Activated naive CD8-positive, alpha-beta T cell (primary cell): ENCODE results near the gene CP.
"Not testable (repeated sequence)": the region's sequence is repeated elsewhere in the genome, so short reads cannot be mapped to it uniquely, and the experiment has no call there.

Experiments used
- H3K27ac Mint-ChIP-seq: one replicate; pipeline ENCODE4 v1.8.0; 2021; ENCODE audit warnings: mixed read lengths
- H3K27me3 Mint-ChIP-seq: one replicate; pipeline ENCODE4 v1.8.0; 2021; ENCODE audit warnings: mixed read lengths
- H3K36me3 Mint-ChIP-seq: one replicate; pipeline ENCODE4 v1.8.0; 2021; ENCODE audit warnings: mixed read lengths
- H3K4me1 Mint-ChIP-seq: one replicate; pipeline ENCODE4 v1.8.0; 2021; ENCODE audit warnings: low read depth, mixed read lengths
- H3K4me3 Mint-ChIP-seq: one replicate; pipeline ENCODE4 v1.8.0; 2021; ENCODE audit warnings: mild to moderate bottlenecking, mixed read lengths
- H3K9me3 Mint-ChIP-seq: one replicate; pipeline ENCODE4 v1.8.0; 2021; ENCODE audit warnings: low read depth, mixed read lengths

The CP gene

DNA sequence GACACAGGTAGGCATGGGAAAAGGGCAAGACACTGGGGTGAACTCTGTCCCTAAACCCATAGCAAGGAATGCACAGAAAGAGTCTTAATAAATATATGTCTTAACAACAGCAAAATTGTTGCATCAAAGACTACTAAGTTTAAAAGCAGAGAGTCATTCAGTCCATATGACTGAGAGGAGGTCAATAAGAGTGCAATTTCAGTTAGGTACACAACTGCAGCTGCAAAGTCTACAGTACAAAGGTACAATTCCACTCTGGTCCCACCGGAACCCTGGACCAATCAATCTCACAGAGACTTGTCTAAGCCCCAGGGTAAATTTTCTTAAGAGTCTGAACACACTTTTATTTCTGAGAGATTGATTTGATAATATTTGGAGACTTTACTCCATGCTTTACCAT lies 6.9 kb downstream of the CP start:
- no peaks in the 10 kb centered on the region for H3K36me3 Mint-ChIP-seq
- H3K4me3 Mint-ChIP-seq: no peak overlapping the region
- H3K9me3 Mint-ChIP-seq: no peaks in the 10 kb centered on the region
- H3K4me1 Mint-ChIP-seq: no peaks in the 10 kb centered on the region
- H3K27ac Mint-ChIP-seq: no peak overlapping the region
- peaks cover 4% of the 10 kb centered on the region for H3K27me3 Mint-ChIP-seq

DNA sequence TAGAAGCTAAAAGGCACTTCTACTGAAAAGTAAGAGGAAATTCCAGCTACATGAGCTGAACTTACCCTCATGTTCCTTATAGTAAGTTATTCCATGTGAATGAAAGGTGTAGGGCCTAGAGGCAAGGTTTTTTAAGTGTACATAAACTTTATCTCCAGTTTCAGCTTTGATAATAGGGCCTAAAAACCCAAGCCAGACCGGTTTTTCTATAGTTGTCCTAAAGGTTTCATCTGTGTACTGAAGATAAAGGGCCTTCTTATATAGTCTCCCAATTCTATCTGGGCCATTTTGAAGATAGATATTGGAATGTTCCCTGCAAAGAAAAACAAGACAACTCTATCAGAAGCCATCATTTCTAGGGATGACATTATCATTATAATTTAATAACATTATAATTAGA lies 9.2 kb downstream of the CP start:
- Mint-ChIP-seq H3K27ac (no peak overlapping the region), H3K4me1 (no peaks in the 10 kb centered on the region), H3K9me3 (no peaks in the 10 kb centered on the region), H3K36me3 (no peaks in the 10 kb centered on the region), H3K4me3 (no peak overlapping the region), H3K27me3 (peaks cover 2% of the 10 kb centered on the region)

DNA sequence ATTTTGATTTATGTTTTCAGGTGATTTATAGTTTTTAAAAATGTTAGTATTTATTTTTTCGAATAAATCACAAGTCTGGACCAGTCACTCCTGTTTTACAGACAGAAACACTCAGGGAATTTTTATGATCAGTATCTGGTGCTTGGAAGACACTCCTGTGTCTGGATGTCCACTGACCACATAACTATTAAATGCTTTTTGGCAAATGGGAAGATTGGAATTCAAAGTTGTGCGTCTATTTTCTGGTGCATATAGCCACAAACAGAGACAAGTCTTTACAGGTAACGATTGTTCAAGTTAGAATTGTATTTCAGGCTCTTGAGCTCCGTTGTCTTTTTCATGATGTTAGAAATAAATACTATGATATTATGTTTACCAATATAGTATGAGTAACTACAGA lies 12.2 kb downstream of the CP start:
- Mint-ChIP-seq H3K36me3 (no peaks in the 10 kb centered on the region), H3K4me1 (no peaks in the 10 kb centered on the region), H3K27ac (no peak overlapping the region), H3K9me3 (no peaks in the 10 kb centered on the region), H3K4me3 (no peak overlapping the region), H3K27me3 (peaks cover 5% of the 10 kb centered on the region)

DNA sequence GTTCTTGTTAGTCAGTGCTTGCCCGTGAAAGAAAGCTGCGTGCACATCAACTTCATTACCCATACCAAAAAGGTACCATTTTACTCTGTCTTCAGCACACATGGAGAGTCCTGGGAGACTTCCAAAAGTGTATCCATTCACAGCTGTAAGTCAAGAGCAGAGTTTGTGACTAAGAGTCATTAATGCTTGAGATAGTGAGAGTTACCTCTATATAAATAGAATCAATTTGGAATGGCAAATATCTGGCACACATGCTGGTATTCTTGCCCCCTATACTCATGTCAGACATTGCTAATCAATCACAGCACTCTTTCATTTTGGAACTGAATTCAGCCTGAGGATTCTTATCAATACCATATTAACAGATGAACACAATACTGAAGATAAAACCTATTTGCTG lies 14.2 kb downstream of the CP start:
- no peaks in the 10 kb centered on the region for H3K9me3 Mint-ChIP-seq
- H3K4me3 Mint-ChIP-seq: no peak overlapping the region
- no peaks in the 10 kb centered on the region for H3K36me3 Mint-ChIP-seq
- H3K27ac Mint-ChIP-seq: no peak overlapping the region
- H3K27me3 Mint-ChIP-seq: peaks cover 8% of the 10 kb centered on the region
- peaks cover 4% of the 10 kb centered on the region for H3K4me1 Mint-ChIP-seq

DNA sequence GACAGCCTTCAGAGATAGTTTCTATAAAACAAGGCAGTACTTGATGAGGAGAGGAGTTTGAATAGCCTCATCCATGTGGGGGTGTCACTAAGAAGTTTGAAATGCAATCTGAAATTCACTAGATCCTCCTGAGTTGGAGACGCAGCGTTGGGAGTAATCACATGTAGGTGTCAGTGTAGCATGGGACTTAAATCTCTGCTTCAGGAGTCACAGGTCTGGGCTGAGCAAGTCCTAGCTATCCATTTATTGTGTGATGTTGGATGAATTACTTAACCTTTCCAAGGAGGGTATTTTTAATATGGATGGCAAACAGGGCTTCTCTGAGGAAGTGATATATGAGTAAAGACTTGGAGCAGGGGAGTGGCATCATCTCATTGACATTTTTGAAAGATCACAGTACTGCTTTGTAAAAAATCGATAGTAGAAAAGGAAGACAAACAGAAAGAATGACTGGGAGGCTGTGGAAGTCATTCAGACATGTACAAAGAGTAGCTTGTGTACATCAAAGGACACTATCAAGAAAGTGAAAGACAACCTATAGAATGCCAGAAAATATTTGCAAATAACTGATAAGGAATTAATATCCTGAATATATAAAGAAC lies 17.1 kb downstream of the CP start:
- Mint-ChIP-seq H3K4me1 (peaks cover 4% of the 10 kb centered on the region), H3K36me3 (peaks cover 2% of the 10 kb centered on the region), H3K9me3 (no peaks in the 10 kb centered on the region), H3K4me3 (no peak overlapping the region), H3K27me3 (peaks cover 13% of the 10 kb centered on the region), H3K27ac (no peak overlapping the region)

DNA sequence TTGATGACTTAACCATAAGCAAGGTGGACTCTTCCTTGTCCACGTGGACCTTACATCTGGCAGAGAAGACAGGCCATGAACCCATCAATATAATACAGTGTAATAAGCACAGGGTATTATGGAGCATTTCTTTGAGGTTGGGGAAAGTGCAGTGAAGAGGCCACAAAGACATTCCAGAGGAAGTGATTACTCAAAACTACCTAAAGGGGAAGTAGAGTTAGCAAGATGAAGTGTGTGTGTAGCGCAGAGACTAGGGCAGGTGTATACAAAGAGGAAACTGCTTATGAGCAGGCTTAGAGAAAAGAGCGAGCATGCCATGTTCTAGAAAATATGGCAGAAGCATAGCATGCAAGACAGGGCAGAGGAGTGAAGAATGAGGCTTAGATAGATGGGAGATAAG lies 17.9 kb downstream of the CP start:
- no peak overlapping the region for H3K27ac Mint-ChIP-seq
- peaks cover 2% of the 10 kb centered on the region for H3K36me3 Mint-ChIP-seq
- peaks cover 4% of the 10 kb centered on the region for H3K4me1 Mint-ChIP-seq
- H3K27me3 Mint-ChIP-seq: peaks cover 13% of the 10 kb centered on the region
- no peaks in the 10 kb centered on the region for H3K9me3 Mint-ChIP-seq
- no peak overlapping the region for H3K4me3 Mint-ChIP-seq

DNA sequence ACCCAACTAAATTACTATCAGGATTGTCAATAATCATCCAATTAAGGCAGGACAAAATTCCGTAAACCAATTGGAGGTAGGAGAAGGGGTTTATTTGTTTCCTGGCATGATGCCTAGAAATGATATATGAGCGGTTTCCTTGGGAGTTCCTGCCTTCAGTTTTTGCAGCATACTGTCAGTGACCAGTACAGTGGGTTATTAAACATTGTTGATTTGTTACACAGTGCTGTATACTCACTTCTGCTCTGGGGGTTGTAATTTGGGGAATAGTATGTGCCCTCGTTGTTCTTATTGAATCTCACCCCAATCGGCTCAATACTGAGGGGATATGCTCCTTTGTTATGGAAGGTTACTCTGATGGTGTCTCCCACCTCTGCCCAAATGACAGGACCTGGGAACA lies 22.2 kb downstream of the CP start:
- Mint-ChIP-seq H3K9me3 (no peaks in the 10 kb centered on the region), H3K27ac (no peak overlapping the region), H3K4me1 (peaks cover 4% of the 10 kb centered on the region)

DNA sequence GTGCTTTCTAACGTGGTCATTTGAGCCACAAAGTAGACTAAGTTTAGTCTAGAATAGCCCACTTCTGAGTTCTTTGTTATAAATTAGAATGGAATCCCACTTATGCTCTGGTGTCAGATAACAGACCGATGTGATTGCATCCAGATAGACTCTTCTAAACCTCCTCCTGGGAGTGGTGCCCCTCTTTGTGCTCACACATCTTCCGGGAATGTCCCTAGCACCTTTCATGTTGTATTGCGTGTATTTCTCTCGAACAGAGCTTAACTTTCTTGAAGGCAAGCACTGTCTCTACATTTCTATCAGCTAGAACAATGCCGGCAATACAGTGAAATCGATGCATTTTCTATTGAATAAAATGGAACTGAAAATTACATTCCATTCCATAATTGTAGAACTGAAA lies 23.0 kb downstream of the CP start:
- peaks cover 9% of the 10 kb centered on the region for H3K27me3 Mint-ChIP-seq
- H3K36me3 Mint-ChIP-seq: peaks cover 2% of the 10 kb centered on the region
- H3K4me3 Mint-ChIP-seq: no peak overlapping the region
- H3K27ac Mint-ChIP-seq: no peak overlapping the region
- H3K9me3 Mint-ChIP-seq: no peaks in the 10 kb centered on the region
- H3K4me1 Mint-ChIP-seq: no peaks in the 10 kb centered on the region

More for the DNA sequence above, 22.2 kb downstream of the CP start:
- Mint-ChIP-seq H3K27me3 (peaks cover 10% of the 10 kb centered on the region), H3K4me3 (no peak overlapping the region), H3K36me3 (peaks cover 2% of the 10 kb centered on the region)

DNA sequence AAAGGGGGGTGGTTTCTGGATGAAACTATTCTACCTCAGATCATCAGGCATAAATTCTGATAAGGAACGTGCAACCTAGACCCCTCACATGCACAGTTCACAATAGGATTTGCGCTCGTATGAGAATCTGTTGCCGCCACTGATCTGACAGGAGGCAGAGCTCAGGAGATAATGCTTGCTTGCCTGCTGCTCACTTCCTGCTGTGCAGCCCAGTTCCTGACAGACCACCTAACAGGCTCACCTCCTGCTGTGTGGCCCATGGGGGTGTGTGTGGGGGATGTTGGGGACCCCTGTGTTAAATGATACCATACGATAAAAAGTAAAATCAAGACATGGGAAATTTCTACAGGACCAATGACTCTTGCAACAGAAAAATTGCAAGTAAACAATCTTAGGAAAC lies 24.0 kb downstream of the CP start:
- H3K4me1 Mint-ChIP-seq: no peaks in the 10 kb centered on the region
- peaks cover 2% of the 10 kb centered on the region for H3K36me3 Mint-ChIP-seq
- peaks cover 9% of the 10 kb centered on the region for H3K27me3 Mint-ChIP-seq
- no peaks in the 10 kb centered on the region for H3K9me3 Mint-ChIP-seq
- H3K4me3 Mint-ChIP-seq: no peak overlapping the region
- no peak overlapping the region for H3K27ac Mint-ChIP-seq

DNA sequence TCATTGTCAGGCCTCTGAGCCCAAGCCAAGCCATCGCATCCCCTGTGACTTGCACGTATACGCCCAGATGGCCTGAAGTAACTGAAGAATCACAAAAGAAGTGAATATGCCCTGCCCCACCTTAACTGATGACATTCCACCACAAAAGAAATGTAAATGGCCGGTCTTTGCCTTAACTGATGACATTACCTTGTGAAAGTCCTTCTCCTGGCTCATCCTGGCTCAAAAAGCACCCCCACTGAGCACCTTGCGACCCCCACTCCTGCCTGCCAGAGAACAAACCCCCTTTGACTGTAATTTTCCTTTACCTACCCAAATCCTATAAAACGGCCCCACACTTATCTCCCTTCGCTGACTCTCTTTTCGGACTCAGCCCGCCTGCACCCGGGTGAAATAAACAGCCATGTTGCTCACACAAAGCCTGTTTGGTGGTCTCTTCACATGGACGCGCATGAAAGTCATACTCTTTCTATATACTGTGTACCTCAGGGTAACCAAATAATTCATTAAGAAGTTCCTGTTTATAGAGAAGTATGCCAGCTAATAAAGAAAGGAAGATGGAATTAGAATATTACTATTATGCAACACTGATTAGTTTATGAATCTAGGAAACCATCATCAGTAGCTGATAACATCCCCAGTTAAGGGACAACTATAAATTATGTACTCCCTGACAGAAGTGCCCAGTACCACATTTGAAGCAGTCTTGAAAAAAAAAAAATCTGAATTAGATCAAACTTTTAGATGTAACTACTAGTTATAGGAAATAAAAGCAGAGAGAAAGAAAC lies 24.6 kb downstream of the CP start:
- H3K36me3 Mint-ChIP-seq, H3K9me3 Mint-ChIP-seq, H3K27ac Mint-ChIP-seq, H3K4me1 Mint-ChIP-seq, H3K27me3 Mint-ChIP-seq, H3K4me3 Mint-ChIP-seq: not testable (repeated sequence)

DNA sequence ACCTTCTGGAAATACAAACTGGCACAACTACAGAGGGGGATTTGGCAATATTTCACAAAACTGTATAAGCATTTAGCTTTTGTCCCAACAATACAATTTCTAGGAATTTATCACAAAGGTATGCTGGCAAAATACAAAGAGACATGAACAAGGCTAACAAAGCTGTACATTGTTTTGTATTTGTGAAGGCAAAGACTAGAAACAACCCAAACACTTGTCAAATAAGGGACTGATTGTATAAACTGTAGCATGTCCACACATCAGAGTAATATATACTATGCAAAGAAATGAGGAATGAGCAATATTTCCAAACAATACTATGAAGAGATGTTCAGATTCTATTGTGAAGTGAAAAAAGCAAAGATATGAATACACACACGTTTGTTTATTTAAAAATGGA lies 26.4 kb downstream of the CP start:
- H3K27me3 Mint-ChIP-seq: peaks cover 6% of the 10 kb centered on the region
- no peaks in the 10 kb centered on the region for H3K9me3 Mint-ChIP-seq
- no peaks in the 10 kb centered on the region for H3K4me1 Mint-ChIP-seq
- no peak overlapping the region for H3K27ac Mint-ChIP-seq
- no peaks in the 10 kb centered on the region for H3K36me3 Mint-ChIP-seq
- H3K4me3 Mint-ChIP-seq: no peak overlapping the region

DNA sequence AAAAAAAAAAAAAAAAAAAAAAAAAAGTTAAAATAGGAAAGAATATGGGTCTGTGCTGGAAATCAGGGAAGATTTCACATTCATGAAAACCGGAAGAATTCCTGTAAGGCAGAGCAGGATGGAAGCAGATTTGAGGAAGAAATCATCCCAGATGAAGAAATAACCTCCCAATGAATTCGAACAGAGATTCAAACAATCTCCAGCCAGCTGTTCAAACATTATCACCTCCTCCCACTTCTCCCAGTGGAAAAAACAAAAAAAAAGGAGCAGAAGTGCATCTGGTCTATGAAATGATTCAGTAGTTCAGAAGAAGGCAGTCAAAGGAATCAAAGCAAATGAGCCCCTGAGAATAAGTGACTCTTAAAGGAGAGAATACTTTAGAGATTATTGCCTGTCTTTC lies 33.1 kb downstream of the CP start:
- H3K4me1 Mint-ChIP-seq: no peaks in the 10 kb centered on the region
- no peak overlapping the region for H3K4me3 Mint-ChIP-seq
- peaks cover 5% of the 10 kb centered on the region for H3K27me3 Mint-ChIP-seq
- H3K9me3 Mint-ChIP-seq: no peaks in the 10 kb centered on the region
- peaks cover 8% of the 10 kb centered on the region for H3K36me3 Mint-ChIP-seq
- no peak overlapping the region for H3K27ac Mint-ChIP-seq

DNA sequence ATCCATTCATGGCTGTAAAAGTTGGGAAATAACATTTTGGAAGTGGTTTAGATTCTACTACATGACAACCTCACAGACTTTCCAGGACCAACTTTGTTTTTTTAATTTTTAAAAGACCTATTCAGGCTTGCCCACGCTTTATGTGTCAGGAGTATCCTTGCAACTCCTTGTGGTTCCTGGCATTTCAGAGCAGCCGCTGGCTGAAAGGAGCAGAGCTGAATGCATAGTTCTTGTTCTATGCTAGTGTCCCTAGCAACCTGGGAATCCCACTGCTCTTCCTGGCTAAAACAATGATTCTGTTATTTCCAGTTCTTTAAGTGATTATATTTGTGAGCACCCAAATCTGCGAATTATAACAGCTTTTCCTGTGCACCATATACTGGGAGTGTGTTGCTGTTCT lies 34.9 kb downstream of the CP start:
- Mint-ChIP-seq H3K36me3 (peaks cover 8% of the 10 kb centered on the region), H3K4me3 (no peak overlapping the region), H3K27me3 (peaks cover 5% of the 10 kb centered on the region), H3K27ac (no peak overlapping the region), H3K4me1 (no peaks in the 10 kb centered on the region), H3K9me3 (no peaks in the 10 kb centered on the region)

DNA sequence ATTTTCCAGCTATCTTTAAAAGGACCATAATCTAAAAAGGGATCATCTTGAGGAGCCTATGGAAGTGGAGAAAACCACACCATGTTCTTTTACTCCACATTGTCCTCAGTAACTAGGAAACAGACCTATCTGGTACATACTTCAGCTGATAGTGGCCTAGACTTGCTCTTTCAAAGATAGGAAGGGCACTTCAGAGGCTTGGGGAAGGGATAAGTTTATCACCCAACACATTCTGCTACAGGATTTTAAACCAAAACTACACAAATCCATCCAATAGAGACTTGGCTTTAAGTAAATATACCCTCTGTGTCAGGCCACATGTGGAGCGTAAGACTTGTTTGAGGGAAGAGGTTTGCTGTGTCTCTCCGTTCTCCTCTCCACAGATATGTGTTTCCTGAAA lies 35.4 kb downstream of the CP start:
- Mint-ChIP-seq H3K36me3 (peaks cover 8% of the 10 kb centered on the region), H3K27ac (no peak overlapping the region), H3K4me1 (no peaks in the 10 kb centered on the region), H3K4me3 (no peak overlapping the region), H3K9me3 (no peaks in the 10 kb centered on the region), H3K27me3 (peaks cover 5% of the 10 kb centered on the region)

DNA sequence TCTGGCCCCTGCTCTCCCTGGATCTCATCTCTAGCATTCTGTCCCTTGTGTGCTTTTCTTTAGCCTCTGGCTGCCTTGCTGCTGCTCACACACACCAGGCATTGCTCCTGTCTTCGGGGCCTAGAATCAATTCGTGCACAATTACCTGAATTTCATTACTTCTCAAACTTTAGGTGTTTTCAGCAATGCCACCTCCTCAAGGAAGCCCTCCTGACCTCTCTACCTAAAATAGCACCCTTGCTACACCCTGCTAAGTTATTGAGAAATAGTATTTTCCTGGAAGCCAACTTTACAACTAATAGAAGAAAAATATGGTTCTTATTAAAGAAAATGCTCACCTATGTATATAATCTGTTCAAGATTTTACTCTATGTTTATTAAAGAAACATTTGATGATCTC lies 40.4 kb downstream of the CP start:
- Mint-ChIP-seq H3K4me3 (no peak overlapping the region), H3K27ac (no peak overlapping the region), H3K36me3 (peaks cover 10% of the 10 kb centered on the region), H3K9me3 (no peaks in the 10 kb centered on the region), H3K27me3 (peaks cover 2% of the 10 kb centered on the region), H3K4me1 (no peaks in the 10 kb centered on the region)

DNA sequence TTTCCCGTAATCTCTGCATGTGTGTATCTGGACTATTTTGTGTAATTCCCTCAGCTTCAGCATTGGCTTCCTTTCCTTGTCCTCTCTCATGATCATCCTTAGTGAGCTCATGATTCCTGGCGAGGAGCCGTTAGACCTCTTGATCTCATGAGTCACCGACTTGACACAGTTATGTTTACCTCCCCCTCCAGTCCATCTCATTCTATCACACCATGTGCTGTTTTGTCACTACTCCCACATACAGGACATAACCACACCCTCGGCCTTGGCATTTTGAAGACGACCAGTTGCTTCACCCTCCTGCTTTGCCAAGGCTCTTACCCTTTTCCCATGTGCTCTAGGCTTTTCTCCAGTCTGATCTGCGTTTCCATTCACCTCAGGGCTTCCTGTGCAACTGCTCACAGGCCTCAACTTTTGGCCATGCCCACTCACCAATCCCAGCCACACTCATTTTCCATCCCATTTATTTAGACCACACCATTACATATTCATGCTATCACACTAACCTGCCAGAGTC lies 41.5 kb downstream of the CP start:
- H3K27ac Mint-ChIP-seq: no peak overlapping the region
- H3K9me3 Mint-ChIP-seq: no peaks in the 10 kb centered on the region
- peaks cover under 1% of the 10 kb centered on the region for H3K4me1 Mint-ChIP-seq
- H3K27me3 Mint-ChIP-seq: peaks cover 2% of the 10 kb centered on the region
- no peak overlapping the region for H3K4me3 Mint-ChIP-seq
- peaks cover 5% of the 10 kb centered on the region for H3K36me3 Mint-ChIP-seq
